GM19372 (cell line): ENCODE data around the gene TNNT1.
"Not testable (repeated sequence)": the region's sequence is repeated elsewhere in the genome, so short reads cannot be mapped to it uniquely, and the experiment has no call there.

Source experiments
- ATAC-seq: cut with Tn5 transposase; IDR thresholded peaks from one replicate; pipeline ENCODE4 v1.9.1; 2021; ENCODE audit warnings: mild to moderate bottlenecking, low read depth, moderate library complexity; ENCODE audit not compliant: unreplicated experiment

TNNT1 gene

GRCh38 chr19:55149078-55150003 lies at the start of gene TNNT1:
Gene TNNT1, minus strand, starts transcription at chr19:55149206. Its CDS starts 2,049 bp downstream, at chr19:55147157.
- no peak for ATAC-seq

- no peak for ATAC-seq
These were observed 49.6 kb upstream of the TNNT1 start for GRCh38 chr19:55198651-55199050.

- no peak for ATAC-seq
These were observed 48.5 kb upstream of the TNNT1 start for GRCh38 chr19:55197528-55197927.

GRCh38 chr19:55196803-55197202 lies 47.8 kb upstream of the TNNT1 start:
- ATAC-seq: no peak

GRCh38 chr19:55193481-55193880 lies 44.5 kb upstream of the TNNT1 start:
- no peak for ATAC-seq

GRCh38 chr19:55189403-55189835 lies 40.4 kb upstream of the TNNT1 start:
- no peak for ATAC-seq

GRCh38 chr19:55188625-55189024 lies 39.6 kb upstream of the TNNT1 start:
- ATAC-seq: no peak

- no peak for ATAC-seq
These were observed 37.1 kb upstream of the TNNT1 start for GRCh38 chr19:55186080-55186479.

DNA sequence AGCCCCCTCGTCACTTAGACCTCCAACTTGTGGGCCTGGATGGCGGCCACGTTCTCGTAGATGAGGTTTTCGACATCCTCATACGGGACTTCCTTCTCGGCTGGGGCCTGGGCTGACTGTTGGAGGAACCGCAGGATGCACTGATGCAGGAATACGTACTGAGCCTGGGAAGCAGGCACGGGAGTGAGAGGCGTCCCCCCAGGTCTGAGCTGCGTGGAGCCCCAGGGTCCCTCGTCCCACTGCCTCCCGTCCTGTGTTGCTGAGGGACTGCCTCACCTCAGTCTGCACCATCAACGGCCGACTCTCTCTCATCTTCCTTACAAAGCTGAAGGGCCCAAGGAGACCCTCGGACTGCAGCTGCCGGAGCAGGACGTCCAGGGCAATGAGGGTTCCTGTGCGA lies 32.7 kb upstream of the TNNT1 start:
- ATAC-seq: no peak

- no peak for ATAC-seq
These were observed 30.8 kb upstream of the TNNT1 start, which contains the start of gene SYT5 for GRCh38 chr19:55179606-55180484. Gene SYT5, minus strand, starts transcription at chr19:55180289. Its CDS starts 1,248 bp downstream, at chr19:55179041.

- peak; percentile 75 for ATAC-seq
These were observed 30.0 kb upstream of the TNNT1 start for GRCh38 chr19:55178781-55179599.

GRCh38 chr19:55176076-55176475 lies 27.1 kb upstream of the TNNT1 start:
- no peak for ATAC-seq

DNA sequence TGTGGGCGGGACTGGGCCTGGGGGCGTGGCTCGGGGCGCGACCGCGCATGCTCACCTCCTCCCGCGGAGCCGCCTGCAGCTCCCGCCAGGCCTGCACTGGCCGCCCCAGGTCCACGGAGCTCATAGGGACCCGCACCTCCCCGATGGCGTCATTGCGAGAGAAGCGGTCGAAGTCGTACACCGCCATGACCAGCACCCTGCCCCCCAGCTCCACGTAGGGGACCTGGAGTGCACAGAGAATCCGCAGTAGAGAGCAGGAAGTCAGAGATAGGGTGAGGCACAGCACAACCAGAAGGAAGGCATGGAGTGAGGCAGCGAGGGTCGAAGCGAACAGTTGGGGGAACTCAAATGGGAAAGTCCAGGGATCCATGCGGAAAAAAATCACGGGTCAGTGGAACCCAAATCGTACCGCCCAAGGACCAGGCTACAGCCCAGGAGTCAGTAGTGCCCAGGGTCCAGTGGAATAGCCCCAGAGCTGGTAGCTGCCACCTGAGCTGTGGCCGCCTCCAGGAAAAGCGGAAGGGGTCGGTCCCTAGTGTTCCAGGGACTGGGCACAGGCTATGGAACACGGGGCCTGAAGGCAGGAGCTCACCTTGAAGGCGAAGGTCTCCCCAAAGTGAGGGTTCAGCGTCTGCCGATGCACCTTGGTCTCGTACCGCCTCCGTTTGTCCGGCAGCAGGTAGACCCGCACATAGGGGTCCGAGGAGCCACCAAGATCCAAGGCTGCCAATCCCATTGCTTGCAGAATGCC lies 26.3 kb upstream of the TNNT1 start:
- ATAC-seq: no peak

GRCh38 chr19:55174425-55175116 lies 25.6 kb upstream of the TNNT1 start:
- ATAC-seq: no peak

DNA sequence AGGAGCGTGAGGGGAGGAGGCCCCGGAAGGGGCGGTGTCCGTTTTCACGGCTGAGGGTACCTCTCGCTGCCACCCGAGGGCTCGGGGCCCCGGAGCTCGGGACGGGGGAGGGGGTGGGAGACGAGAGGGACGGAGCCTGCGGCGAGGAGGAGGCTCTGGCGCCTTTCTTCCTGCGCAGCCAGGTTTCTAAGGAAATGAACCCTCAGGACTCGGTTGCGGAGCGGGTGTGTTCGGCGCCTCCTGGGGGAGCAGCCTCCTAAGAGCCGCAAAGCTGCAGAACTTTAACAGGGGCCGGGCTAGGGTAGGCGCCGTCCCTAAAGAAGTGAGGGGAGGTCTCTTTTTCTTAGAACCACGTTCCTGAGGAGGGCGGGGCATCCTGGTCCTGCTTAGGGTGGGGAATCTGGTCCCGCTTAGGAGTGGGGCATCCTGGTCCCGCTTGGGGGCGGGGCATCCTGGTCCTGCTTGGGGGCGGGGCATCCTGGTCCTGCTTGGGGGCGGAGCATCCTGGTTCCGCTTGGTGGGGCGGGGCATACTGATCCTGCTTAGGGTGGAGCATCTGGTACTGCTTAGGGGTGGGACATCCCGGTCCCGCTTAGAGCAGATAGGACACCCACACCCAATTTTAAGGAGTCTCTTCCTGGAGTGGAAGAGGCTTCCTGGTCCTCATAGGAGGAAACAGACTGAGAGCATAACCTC lies 24.9 kb upstream of the TNNT1 start:
- no peak for ATAC-seq

GRCh38 chr19:55173186-55173713 lies 24.2 kb upstream of the TNNT1 start:
- ATAC-seq: no peak

DNA sequence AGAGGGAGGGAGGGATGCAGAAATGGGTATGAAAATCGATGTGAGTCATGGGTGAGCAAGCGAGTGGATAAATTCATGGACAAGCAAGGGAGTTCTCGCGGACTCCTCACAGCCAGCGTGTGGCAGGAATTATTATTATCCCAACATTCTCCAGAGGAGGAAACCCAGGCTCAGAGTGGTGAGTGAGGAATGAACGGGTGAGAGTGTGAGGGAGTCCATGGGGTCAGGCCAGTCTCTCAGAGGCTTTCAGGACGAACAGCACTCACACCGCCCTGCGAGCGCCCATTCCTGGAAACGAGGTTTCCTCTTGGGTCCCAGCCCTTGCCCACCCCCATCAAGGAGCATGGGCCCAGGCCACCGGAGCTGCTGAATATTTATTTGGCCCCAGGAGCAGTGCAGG lies 23.7 kb upstream of the TNNT1 start:
- no peak for ATAC-seq

DNA sequence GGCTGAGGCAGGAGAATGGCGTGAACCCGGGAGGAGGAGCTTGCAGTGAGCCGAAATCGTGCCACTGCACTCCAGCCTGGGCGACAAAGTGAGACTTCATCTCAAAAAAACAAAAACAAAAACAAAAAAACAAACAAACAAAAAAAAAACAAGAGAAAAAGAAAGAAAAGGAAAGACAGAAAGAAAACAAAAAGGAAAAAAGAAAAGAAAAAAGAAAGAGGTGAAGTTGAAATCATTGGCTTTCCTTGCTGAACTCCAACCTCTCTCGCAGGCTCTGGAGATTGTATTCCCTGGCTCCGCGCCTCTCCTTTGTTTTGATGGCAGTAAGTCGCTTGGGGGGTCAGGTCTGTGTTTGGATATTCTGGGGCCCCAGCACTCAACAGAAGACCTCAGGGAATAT lies 23.3 kb upstream of the TNNT1 start:
- ATAC-seq: not testable (repeated sequence)
